PC-9 (cell line): ENCODE results near the gene ZNF787. TPM values are rescaled to one million over a fixed set of nuclear protein-coding genes. Genes with fewer than 3 reads are reported as not detected.
A peak's percentile ranks its signal among the peaks of the same experiment; 100 is the strongest.

Experiments
- BruUV-seq: library from RNA; stranded (reverse); fragments of 400-500 nt; replicated peaks from 2 replicates; lab custom pipeline; 2021; lab: Mats Ljungman, UMichigan
- CTCF ChIA-PET: fragments of 300-600 bp; sonication (Branson Sonifier 250); formaldehyde crosslinking; loops from one replicate; lab custom pipeline; 2022; ENCODE audit warnings: antibody characterized with exemption; lab: Charles Lee
- POLR2A ChIA-PET: fragments of 300-600 bp; sonication (Branson Sonifier 250); formaldehyde crosslinking; loops from one replicate; lab custom pipeline; 2022; ENCODE audit warnings: antibody characterized with exemption; ENCODE audit not compliant: unreplicated experiment; lab: Charles Lee
- DNase-seq, 2 experiments: peaks; one replicate each; pipeline versions ENCODE4 v3.0.0 to v3.0.0-alpha.2; 2015 to 2022; ENCODE audit warnings: mixed read lengths in 1 of 2
- H2AFZ ChIP-seq: fragments of 200-600 bp; sonication (generic); 2 replicates; pipeline ENCODE4 v1.8.1; 2017; ENCODE audit warnings: antibody characterized with exemption
- H3F3A ChIP-seq: fragments of 200-600 bp; sonication (generic); 2 replicates; pipeline ENCODE4 v1.8.1; 2017; ENCODE audit warnings: antibody characterized with exemption, mild to moderate bottlenecking, low read depth; ENCODE audit not compliant: insufficient read depth
- H3K27ac ChIP-seq: fragments of 200-600 bp; sonication (generic); 2 replicates; pipeline ENCODE4 v1.6.1; 2016; ENCODE audit warnings: mixed run types
- H3K27me3 ChIP-seq: fragments of 200-600 bp; sonication (generic); 2 replicates; pipeline ENCODE4 v1.6.1; 2016; ENCODE audit warnings: low read depth, mixed run types; ENCODE audit not compliant: insufficient read depth
- H3K36me3 ChIP-seq: fragments of 200-600 bp; sonication (generic); 2 replicates; pipeline ENCODE4 v1.6.1; 2016; ENCODE audit warnings: low read depth, mixed run types
- H3K4me1 ChIP-seq: fragments of 200-600 bp; sonication (generic); replicated peaks from 2 replicates; pipeline ENCODE4 v1.6.1; 2016; ENCODE audit warnings: mixed run types; ENCODE audit not compliant: insufficient read depth
- H3K4me2 ChIP-seq: fragments of 200-600 bp; sonication (generic); 2 replicates; pipeline ENCODE4 v1.6.1; 2017; ENCODE audit warnings: mixed run types
- H3K4me3 ChIP-seq: fragments of 200-600 bp; sonication (generic); 2 replicates; pipeline ENCODE4 v1.6.1; 2016; ENCODE audit warnings: mixed run types
- H3K79me2 ChIP-seq: fragments of 200-600 bp; sonication (generic); 2 replicates; pipeline ENCODE4 v1.6.1; 2017; ENCODE audit warnings: low read depth, mixed run types
- H3K9me2 ChIP-seq: fragments of 200-600 bp; sonication (generic); 2 replicates; pipeline ENCODE4 v1.8.1; 2017; ENCODE audit warnings: mild to moderate bottlenecking; ENCODE audit not compliant: insufficient read depth
- H3K9me3 ChIP-seq: fragments of 200-600 bp; sonication (generic); 2 replicates; pipeline ENCODE4 v1.8.1; 2016; ENCODE audit warnings: low read depth; ENCODE audit not compliant: insufficient read depth
- H4K20me1 ChIP-seq: fragments of 200-600 bp; sonication (generic); 2 replicates; pipeline ENCODE4 v1.8.1; 2017; ENCODE audit not compliant: insufficient read depth
- EZH2 ChIP-seq: fragments of 200-600 bp; sonication (generic); IDR thresholded peaks from 2 replicates; pipeline ENCODE4 v1.8.0; 2017; ENCODE audit warnings: antibody characterized with exemption, low read depth
- intact Hi-C: fragments of 100-400 bp; cut with micrococcal nuclease; formaldehyde crosslinking; loops from one replicate; pipeline ENCODE4 v1.10.0; 2022; ENCODE audit not compliant: unreplicated experiment
- total RNA-seq: library from RNA; stranded (reverse); gene quantifications from 2 replicates; pipeline ENCODE4 v1.2.3, GENCODE V29; 2021
- TF ChIP-seq, protein P1 (sequence below): fragments of 200-600 bp; sonication (generic); conservative IDR thresholded peaks from 2 replicates; pipeline ENCODE4 v1.6.1; 2017; ENCODE audit warnings: mixed run types, antibody characterized with exemption, mild to moderate bottlenecking, moderate library complexity

The ZNF787 gene
- total RNA-seq, 1 experiment from 2014 or later: 51.4 TPM

- H3K36me3 ChIP-seq: no peaks in the 10 kb centered on the region; the same call in 1 of the 2 replicates
- H3K79me2 ChIP-seq: peaks cover 99% of the 10 kb centered on the region
- no peaks in the 10 kb centered on the region for H3K27me3 ChIP-seq
- no peaks in the 10 kb centered on the region for H3K9me3 ChIP-seq
- no peaks in the 10 kb centered on the region for H3K9me2 ChIP-seq
- ChIA-PET POLR2A (no interaction called here), CTCF (no interaction called here)
- peaks cover 15% of the 10 kb centered on the region for H3F3A ChIP-seq
- BruUV-seq: no TSS peak
- H4K20me1 ChIP-seq: peaks cover 91% of the 10 kb centered on the region
- H3K4me3 ChIP-seq: no peak overlapping the region
- TF ChIP-seq, protein P1, sequence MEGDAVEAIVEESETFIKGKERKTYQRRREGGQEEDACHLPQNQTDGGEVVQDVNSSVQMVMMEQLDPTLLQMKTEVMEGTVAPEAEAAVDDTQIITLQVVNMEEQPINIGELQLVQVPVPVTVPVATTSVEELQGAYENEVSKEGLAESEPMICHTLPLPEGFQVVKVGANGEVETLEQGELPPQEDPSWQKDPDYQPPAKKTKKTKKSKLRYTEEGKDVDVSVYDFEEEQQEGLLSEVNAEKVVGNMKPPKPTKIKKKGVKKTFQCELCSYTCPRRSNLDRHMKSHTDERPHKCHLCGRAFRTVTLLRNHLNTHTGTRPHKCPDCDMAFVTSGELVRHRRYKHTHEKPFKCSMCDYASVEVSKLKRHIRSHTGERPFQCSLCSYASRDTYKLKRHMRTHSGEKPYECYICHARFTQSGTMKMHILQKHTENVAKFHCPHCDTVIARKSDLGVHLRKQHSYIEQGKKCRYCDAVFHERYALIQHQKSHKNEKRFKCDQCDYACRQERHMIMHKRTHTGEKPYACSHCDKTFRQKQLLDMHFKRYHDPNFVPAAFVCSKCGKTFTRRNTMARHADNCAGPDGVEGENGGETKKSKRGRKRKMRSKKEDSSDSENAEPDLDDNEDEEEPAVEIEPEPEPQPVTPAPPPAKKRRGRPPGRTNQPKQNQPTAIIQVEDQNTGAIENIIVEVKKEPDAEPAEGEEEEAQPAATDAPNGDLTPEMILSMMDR: no peak
- no peak for TF ChIP-seq EZH2
- H2AFZ ChIP-seq: no peak overlapping the region
- DNase-seq: peak in 1 of 2 experiments; percentile 4
- no peak overlapping the region for H3K27ac ChIP-seq
- intact Hi-C loops: no loop called here
- peaks cover 24% of the 10 kb centered on the region for H3K4me1 ChIP-seq
- no peak overlapping the region for H3K4me2 ChIP-seq
Observed at GRCh38 chr19:56109226-56109625, 11.9 kb downstream of the ZNF787 start.

GRCh38 chr19:56108447-56109195 is 12.5 kb downstream of the ZNF787 start:
- H3K36me3 ChIP-seq: no peaks in the 10 kb centered on the region; the same call in 1 of the 2 replicates
- TF ChIP-seq, protein P1: no peak
- TF ChIP-seq EZH2: no peak
- H3K4me3 ChIP-seq: no peak overlapping the region
- H3K4me2 ChIP-seq: no peak overlapping the region
- H3F3A ChIP-seq: peaks cover 15% of the 10 kb centered on the region
- H3K79me2 ChIP-seq: peaks cover 93% of the 10 kb centered on the region
- H3K4me1 ChIP-seq: peaks cover 24% of the 10 kb centered on the region
- BruUV-seq: no TSS peak
- H4K20me1 ChIP-seq: peaks cover 86% of the 10 kb centered on the region
- no peaks in the 10 kb centered on the region for H3K9me2 ChIP-seq
- CTCF ChIA-PET: interaction anchor here (0.6 kb wide), 1 partner anchor 853 kb away, joined by 3 read pairs; no protein-coding TSS in a partner anchor
- H3K27me3 ChIP-seq: no peaks in the 10 kb centered on the region
- peak in 1 of 2 experiments; percentile 10 for DNase-seq
- no peak overlapping the region for H3K27ac ChIP-seq
- intact Hi-C loops: no loop called here
- no peak overlapping the region for H2AFZ ChIP-seq
- no peaks in the 10 kb centered on the region for H3K9me3 ChIP-seq
- POLR2A ChIA-PET: no interaction called here

DNA sequence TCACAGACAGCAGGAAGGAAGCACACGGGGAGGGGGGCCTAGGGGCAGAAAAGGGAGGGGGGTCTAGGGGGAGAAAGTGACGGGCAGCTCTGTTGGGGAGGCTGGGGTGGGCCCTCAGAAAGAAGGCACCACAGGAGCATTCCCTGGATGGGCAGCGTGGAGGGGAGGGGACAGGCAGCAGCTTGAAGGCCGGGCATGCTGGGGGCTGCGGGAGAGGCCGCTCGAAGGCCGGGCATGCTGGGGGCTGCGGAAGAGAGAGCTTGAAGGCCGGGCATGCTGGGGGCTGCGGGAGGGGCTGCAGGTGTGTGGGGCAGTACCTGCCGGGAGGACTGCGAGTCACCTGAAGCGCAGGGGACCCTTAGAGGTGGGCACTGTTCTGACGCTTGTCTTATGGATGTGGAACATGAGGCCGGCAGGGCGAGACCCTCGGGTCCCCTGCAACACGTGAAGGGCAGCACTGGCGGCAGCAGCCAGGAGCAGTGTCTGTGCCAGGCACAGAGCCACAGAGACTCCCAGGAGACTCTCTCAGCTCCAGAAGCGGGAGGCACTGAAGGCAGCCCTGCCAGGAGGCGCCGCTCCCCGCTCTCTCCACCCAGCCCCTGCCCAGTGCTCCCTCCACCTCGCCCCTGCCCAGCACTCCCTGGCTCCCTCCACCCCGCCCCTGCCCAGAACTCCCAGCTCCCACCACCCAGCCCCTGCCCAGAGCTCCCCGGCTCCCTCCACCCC is 13.3 kb downstream of the ZNF787 start:
- intact Hi-C loops: no loop called here
- ChIA-PET POLR2A (no interaction called here), CTCF (interaction anchor here (0.6 kb wide), 1 partner anchor 852 kb away, joined by 3 read pairs; no protein-coding TSS in a partner anchor)
- BruUV-seq: no TSS peak
- TF ChIP-seq, protein P1: no peak
- no peak for TF ChIP-seq EZH2
- Histone ChIP-seq H3K27ac (no peak overlapping the region), H3K79me2 (peaks cover 90% of the 10 kb centered on the region), H4K20me1 (peaks cover 85% of the 10 kb centered on the region), H3F3A (peaks cover 15% of the 10 kb centered on the region), H3K36me3 (no peaks in the 10 kb centered on the region; the same call in 1 of the 2 replicates), H3K9me3 (no peaks in the 10 kb centered on the region), H3K9me2 (no peaks in the 10 kb centered on the region), H2AFZ (no peak overlapping the region), H3K27me3 (no peaks in the 10 kb centered on the region), H3K4me2 (no peak overlapping the region), H3K4me3 (no peak overlapping the region), H3K4me1 (peaks cover 20% of the 10 kb centered on the region)
- peak in 1 of 2 experiments; percentile 8 for DNase-seq
